NOMO-1 treated with dmso at 0.1 percent for 144 hours (cell line): ENCODE results near the gene TUBGCP4.
A peak's percentile ranks its signal among the peaks of the same experiment; 100 is the strongest.
"Not testable (repeated sequence)": the region's sequence is repeated elsewhere in the genome, so short reads cannot be mapped to it uniquely, and the experiment has no call there.

Source experiments
- DNase-seq: peaks from one replicate; lab custom pipeline; 2025; ENCODE audit not compliant: unreplicated experiment; lab: John Stamatoyannopoulos, UW

TUBGCP4 gene, protein sequence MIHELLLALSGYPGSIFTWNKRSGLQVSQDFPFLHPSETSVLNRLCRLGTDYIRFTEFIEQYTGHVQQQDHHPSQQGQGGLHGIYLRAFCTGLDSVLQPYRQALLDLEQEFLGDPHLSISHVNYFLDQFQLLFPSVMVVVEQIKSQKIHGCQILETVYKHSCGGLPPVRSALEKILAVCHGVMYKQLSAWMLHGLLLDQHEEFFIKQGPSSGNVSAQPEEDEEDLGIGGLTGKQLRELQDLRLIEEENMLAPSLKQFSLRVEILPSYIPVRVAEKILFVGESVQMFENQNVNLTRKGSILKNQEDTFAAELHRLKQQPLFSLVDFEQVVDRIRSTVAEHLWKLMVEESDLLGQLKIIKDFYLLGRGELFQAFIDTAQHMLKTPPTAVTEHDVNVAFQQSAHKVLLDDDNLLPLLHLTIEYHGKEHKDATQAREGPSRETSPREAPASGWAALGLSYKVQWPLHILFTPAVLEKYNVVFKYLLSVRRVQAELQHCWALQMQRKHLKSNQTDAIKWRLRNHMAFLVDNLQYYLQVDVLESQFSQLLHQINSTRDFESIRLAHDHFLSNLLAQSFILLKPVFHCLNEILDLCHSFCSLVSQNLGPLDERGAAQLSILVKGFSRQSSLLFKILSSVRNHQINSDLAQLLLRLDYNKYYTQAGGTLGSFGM

DNA sequence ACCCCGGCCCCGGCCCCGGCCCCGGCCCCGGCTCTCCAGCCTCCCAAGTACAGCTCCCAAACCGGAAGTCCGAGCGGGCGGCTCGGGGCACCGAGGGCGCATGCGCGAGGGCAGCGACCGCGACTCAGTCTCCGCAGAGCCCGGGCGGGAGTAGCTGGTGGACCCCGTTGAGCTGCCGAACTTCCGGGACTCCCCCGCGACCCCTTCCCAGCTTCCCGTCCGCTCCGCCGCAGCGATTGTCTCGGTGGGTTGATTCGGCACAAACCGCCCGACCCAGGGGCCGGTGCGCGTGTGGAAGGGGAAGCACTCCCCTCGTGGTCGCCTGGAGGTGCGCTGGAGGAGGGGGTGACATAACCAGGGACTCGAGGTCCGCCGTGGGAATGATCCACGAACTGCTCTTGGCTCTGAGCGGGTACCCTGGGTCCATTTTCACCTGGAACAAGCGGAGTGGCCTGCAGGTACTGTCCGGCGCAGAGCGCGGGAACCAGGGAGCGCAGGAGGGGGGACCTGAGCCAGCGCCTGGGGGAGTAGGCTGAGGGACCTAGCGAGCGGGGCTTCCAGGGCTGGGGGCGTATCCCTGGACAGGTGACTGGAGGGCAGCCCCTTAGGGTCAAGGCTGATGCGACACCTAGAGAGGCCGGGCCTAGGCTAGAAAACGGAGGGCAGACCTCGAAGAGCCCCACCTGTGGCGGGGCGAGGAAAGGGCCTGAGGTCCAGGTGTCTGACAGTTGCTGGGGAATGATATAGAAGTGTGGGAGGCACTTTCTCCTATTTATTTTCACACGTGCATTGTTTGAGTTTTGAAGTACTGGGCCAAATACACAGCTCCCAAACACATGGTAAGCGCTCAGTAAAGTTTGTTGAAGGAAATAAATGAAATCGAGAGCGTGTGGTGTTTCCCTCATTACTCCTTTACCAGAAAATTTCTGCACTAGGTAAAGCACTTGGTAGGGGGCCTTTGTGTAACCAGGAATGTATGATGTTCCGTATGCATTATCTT lies at the start of gene TUBGCP4, which contains the start of gene ZSCAN29:
Gene TUBGCP4, plus strand, starts transcription at position 127 of the 1,000 bp plus-strand sequence. Its CDS starts 254 bp downstream, at position 381.
Gene ZSCAN29, minus strand, starts transcription at position 69 of the 1,000 bp plus-strand sequence. CDS start 1,130 bp downstream, outside the sequence.
- DNase-seq: peak; percentile 62

DNA sequence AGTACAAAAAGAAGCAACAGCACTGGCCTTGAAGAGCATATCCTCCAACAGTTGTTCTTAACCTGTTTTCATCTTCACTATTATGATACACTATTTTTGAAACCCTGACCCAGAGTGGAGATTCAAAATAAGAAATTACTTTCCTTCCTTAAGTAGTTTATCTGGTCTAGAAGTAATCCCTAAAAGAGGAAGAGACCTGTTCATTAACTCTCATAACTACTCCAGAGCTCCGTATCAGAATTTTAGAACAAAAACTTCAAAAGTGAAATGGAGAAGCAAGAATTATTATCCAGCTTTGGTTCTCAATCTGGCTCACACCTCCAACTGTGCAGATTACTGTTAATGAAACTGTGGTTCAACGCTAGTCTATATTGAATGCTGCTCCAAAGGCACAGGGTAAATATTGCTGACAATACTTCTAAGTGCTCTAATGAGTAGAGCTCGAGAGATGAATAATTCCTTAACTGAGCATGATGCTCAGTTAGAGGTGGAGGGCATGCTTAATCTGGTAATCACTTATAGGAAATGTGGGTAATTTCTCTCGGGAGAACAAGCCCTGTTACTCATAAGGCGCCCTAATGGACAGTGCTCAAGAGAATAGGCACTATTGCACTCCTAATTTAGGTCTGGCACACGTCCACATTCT lies 45.7 kb upstream of the TUBGCP4 start:
- no peak for DNase-seq

DNA sequence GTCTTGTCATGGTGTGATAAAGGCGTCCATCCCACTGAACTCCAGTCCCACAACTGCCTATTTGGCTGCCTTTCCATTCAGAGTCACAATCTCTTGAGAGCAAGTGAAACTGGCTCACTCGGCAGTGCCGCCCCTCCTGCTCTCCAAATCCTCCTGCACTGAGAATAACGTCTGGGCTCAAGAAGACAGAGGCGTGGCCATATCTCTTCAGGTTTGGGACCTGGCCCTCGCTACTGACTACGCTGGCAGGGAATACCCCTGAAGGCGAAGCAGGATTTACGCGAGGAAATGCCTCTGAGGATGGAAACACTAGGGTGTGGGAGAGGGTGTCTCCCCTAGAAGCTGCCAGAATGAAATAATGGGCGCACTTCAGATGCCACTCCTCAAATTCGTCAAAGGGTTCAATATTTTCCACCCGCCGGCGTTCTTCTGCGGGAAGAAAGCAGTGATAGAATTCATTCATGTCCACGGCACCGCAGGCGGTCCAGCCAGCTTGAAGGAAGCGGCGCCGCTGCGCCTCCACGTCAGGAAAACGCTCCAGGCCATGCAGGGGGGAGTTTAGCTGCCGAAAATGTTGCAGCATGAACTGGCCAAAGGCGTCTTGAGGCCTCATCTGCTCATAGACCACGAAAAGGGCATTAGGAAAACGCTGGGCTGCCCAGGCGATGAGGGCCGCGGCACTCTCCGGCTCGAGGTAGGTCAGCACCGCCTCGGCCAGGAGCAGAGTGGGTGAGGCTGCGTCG lies 41.5 kb upstream of the TUBGCP4 start:
- DNase-seq: no peak

DNA sequence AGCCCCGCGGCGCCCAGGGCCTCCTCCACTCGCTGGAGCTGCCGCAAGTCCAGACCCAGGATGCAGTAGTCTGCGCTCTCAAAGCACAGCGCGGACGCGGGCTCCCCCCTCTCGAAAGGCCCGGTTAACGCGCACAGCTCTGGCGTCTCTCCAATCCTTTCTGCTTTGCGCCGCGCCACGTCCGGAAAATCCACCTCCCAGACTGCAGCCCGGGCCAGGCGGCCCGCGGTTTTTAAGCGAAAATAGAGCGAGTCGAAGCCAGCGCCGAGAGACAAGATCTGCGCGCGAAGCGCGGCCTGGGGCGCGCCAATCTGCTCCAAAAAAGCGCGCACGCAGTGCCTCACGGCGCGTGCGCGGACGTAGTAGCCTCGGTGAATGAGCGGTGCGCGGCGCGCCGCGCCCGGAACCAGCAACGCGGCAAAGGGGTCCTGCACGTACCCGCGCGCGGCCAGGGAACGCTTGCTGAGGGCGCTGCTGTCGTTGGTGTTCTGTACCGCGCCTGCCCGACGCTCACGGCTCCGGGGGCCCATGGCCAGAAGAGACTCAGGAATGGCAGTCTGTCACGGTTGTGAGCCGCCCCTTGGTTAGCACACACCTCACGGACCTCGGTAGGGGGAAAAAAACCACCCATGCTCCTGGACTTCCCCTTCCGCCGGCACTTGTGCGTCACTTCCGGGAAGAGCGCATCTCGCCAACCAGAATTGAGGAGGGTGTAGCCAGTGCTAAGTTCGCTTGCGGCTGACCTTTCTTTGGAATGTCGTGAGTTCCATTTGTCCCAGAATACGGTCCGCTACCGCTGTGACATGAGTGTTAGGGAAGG lies 40.7 kb upstream of the TUBGCP4 start, which contains the start of gene LCMT2:
Gene LCMT2, minus strand, starts transcription at position 614 of the 820 bp plus-strand sequence. Its CDS starts 84 bp downstream, at position 530.
- peak; percentile 90 for DNase-seq

DNA sequence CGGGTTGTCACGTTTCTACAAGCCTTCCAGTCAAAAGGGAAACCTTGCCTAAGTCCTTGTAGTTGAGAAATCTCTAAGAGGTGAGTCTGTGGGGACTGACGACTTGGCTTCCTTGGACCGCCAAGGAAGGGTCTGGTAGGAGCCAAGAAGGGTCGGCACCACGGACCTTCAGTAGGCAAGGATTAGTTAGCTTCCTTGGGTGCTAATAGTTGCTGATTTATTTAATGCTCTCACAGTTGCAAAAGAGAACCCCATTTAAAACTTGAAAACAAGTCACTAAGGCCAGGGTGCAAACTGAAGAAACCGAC lies 40.2 kb upstream of the TUBGCP4 start:
- DNase-seq: no peak

DNA sequence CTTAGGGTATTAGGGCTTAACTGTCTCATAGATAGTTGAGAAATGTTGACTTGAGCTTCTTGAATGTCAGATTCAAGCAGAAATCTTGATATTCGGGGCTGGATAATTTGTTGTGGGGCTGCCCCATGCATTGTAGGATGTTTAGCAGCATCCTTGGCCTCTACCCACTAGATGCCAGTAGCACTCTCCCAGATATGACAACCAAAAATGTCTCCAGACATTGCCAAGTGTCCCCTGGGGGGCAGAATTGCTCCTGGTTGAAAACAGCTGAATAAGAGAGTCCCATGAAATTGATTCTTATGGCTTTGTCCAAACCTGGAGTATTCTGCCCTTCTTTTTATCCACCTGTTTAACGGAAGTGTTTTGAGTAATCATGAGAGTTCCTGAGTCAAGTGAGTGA lies 24.6 kb upstream of the TUBGCP4 start:
- no peak for DNase-seq

DNA sequence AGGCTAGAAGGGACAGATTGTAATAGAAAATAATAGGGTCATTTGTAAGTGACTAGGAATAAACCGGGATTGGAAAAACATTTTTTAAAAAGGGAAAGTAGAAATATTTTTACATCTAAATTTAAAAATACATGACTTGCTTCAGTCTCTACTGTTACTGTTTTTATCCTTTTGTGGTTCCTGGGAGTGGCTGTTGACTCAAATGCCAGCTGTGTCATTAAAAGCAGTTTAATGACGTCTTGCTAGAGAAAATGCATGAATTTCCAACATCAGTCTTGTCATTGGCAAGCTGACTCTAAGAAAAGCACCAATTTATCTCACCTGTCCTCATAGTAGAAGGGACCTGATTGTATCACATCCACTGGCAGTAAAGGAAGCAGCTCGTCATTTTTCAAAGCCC lies 23.8 kb upstream of the TUBGCP4 start:
- no peak for DNase-seq

DNA sequence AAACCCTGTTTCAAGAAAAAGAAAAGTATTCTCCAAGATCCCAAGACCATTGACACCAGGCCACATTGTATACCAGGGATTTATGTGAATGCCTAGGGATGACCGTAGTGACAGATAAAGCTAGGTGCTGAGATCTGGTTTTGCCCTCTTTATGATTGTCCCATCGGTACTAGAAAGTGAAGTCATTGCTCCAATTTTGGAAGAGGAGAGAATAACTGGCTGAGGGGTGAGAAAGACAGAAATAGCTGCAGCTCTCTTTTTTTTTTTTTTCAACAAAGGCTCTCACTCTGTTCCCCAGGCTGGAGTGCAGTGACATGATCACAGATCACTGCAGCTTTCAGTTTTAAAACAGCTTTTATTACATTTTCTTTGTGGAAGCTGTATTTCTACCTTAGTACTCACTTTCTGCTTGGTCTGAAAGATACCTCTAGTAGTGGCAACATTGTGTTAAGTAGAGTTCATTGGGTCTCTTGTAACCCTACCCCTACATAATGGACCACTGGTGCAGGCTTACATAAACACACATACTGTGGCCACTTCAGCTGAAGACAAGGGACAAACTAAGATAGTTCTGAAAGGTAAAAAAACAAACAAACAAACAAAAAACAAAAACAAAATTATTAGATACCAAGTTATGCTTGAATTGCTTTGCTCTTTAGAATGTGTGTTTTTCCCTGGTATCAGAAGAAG lies 18.1 kb upstream of the TUBGCP4 start:
- DNase-seq: no peak

DNA sequence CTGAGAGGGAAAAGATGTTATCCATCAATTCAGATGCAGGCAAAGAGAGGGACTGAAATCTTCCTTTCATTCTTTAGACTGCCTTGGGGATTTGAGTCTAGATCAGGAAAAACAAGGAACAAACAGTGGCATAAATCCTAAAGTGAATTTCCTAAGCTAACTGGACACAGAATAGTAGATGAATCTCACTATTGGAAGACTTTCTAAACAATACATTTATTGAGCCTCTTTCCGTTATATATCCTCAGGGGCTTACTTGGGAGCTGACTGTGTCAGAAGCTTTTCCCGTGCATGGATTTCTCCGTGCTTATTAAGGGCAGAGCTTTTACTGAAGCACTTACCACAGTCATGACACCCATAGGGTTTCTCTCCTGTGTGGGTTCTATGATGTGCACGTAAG lies 10.1 kb upstream of the TUBGCP4 start:
- no peak for DNase-seq

DNA sequence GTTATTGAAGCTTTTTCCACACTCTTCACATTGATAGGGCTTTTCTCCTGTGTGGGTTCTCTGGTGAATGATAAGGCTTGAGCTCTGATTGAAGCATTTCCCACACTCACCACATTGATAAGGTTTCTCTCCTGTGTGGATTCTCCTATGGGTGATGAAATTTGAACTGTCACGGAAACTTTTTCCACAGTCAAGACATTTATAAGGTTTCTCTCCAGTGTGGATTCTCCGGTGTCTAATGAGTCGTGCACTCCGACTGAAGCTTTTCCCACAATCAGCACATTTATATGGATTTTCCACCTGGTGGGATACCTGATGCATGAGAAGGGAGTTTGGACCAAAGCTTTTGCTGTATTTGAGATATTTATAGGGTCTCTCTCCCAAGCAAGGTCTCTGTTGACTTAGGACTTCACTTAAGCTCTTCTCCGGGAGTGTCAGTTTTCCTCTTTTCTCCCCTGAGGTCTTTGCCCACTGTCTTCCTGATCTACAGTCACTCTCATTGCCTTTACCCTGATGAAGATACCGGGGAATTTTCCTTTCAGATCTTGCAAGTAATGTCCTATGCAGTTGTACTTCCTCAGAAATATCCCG lies 9.5 kb upstream of the TUBGCP4 start:
- DNase-seq: no peak

DNA sequence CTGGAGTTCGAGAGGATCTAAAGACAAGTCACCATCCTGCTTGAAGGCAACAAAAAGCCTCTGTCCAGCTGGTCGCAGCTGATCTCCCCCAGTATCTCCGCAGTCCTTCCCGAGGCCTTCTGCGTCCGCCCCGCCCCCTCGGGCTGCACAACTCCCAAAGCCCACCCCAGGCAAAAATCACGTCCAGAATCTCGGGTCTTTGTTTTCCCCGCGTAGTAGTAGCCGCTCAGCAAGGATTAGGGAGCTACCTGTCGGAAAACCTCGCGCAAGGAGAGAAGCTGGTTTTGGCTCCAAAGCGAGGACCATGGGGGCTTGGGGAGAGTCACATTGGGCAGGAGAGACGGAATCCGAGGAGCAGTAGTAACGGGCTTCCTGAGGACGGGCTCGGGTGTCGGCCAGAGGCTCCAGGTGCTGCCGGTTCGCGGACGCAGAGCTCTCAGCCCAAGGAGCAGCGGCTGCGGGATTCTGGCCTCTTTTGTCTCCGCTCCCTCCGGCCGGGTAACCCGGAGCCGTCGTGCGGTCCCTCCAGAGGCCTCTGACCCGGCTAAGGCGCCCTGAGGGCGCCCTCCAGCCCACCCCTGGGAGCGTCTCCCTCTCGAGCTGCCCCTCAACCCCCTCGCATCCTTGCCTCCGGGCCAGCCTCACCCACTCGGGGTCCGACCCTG lies 459 bp upstream of the TUBGCP4 start:
- DNase-seq: no peak

DNA sequence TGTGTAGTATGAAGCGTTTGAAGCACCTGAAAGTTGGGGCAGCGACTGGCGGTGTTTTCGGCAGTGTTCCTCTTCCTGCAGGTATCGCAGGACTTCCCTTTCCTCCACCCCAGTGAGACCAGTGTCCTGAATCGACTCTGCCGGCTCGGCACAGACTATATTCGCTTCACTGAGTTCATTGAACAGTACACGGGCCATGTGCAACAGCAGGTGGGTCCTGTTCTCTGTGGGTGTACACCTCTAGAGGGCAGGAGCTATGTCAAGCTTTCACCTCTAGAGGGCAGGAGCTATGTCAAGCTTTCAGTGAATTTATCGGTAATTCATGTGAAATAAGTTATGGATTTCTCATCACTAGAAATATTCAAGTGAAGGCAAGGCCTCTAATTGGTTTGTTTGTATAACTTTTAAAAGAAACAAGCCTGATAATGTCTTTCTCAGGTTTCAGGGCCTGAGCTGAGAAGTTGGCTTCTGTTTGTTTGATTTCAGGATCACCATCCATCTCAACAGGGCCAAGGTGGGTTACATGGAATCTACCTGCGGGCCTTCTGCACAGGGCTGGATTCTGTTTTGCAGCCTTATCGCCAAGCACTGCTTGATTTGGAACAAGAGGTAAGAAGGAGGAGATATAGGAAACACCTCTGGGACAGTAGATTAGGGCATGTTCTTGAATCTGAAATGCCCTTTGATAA lies 5.3 kb downstream of the TUBGCP4 start:
- no peak for DNase-seq

DNA sequence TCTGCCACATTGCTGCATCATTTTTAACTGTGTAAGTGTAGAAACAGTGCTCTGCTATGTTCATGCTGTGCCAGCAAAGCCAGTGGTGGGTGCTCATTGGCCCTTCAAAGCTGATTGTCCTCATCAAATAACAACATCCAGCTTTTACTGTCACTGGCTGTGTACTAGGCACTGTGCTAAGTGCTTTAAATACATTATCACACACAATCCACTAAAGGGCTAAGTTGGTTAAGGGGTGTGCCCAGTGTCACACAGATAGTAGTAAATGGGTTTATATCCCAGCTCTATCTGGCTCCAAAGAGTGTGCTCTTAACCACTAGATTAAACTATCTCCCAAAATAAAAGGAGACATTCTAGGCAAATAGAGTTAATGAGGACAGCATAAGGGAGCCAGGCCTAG lies 7.7 kb downstream of the TUBGCP4 start:
- no peak for DNase-seq

DNA sequence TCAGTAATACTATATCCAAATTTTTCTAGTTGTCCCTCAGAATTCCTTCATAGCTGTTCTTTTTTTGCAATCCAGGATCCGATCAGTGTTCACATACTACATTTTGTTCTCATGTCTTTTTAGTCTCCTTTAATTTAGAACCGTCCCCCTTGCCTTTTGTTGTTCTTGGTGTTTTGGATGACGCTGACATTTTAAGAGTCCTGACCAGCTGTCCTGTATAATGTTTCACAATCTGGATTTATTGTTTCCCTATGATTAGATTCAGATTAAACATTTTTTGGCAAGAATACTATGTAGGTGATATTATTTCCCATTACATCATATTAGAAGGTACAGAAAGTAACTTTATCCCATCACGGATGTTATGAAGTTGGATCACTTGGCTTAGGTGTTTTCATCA lies 11.4 kb downstream of the TUBGCP4 start:
- DNase-seq: no peak

DNA sequence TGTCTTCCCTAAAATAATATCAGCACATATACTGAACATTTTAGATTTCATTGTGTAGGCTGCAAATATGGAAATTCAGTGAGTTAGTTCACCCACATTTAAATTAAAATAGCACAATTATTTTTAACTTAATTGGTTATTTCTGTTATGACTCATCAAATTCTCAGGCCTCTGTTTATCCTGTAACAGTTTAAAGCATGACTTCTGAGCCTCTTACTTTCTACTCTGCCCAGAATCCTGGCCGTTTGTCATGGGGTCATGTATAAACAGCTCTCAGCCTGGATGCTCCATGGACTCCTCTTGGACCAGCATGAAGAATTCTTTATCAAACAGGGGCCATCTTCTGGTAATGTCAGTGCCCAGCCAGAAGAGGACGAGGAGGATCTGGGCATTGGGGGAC lies 12.2 kb downstream of the TUBGCP4 start:
- DNase-seq: no peak

DNA sequence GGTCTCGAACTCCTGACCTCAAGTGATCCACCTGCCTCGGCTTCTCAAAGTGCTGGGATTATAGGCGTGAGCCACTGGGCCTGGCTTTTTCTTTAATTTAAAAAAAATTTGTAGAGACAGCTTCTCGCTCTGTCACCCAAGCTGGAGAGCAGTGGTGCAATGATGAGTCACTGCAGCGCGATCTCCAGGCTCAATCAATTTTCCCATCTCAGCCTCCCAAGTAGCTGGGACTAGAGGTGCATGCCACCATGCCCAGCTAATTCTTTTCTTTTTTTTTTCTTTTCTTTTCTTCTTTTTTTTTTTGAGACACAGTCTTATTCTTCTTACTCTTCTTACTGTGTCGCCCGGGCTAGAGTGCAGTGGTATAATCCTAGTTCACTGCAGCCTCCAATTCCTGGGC lies 19.8 kb downstream of the TUBGCP4 start:
- DNase-seq: no peak

DNA sequence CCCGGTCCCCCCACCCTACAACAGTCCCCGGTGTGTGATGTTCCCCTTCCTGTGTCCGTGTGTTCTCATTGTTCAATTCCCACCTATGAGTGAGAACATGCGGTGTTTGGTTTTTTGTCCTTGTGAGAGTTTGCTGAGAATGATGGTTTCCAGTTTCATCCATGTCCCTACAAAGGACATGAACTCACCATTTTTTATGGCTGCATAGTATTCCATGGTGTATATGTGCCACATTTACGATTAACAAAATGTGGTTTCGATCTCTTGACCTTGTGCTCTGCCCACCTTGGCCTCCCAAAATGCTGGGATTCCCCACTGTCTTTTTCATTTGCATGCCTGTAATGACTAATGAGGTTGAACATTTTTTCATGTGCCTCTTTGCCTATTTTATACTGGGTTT lies 22.7 kb downstream of the TUBGCP4 start:
- not testable (repeated sequence) for DNase-seq
